GM12878 (cell line): ENCODE measurements around the gene KRT6B. TPM values are rescaled to one million over a fixed set of nuclear protein-coding genes. Genes with fewer than 3 reads are reported as not detected.

Source experiments
- ATAC-seq: fragments of 200-7000 bp; cut with Tn5 transposase; 3 replicates; pipeline ENCODE4 v1.9.1; 2020; ENCODE audit warnings: mild to moderate bottlenecking, moderate library complexity
- BruUV-seq: library from RNA; stranded (reverse); fragments of 400-500 nt; replicated peaks from 2 replicates; lab custom pipeline; 2021; lab: Mats Ljungman, UMichigan
- CTCF ChIA-PET: fragments of 300-600 bp; sonication (Branson Sonifier 250); formaldehyde crosslinking; extraction: SDS; loops from one replicate; lab custom pipeline; 2021; ENCODE audit warnings: inconsistent platforms; lab: Yijun Ruan, JAX
- POLR2A ChIA-PET: fragments of 350-600 bp; formaldehyde crosslinking; extraction: SDS; loops from one replicate; lab custom pipeline; 2021; ENCODE audit warnings: inconsistent platforms; lab: Charles Lee
- RAD21 ChIA-PET: fragments of 300-600 bp; sonication (Branson Sonifier 250); formaldehyde crosslinking; loops from one replicate; lab custom pipeline; 2023; ENCODE audit warnings: antibody characterized with exemption; ENCODE audit not compliant: unreplicated experiment; lab: Charles Lee
- SMC1A ChIA-PET: fragments of 300-600 bp; sonication (Branson Sonifier 250); formaldehyde crosslinking; loops from one replicate; lab custom pipeline; 2023; ENCODE audit not compliant: unreplicated experiment, uncharacterized antibody; lab: Charles Lee
- DNase-seq: peaks from one replicate; pipeline ENCODE4 v3.0.0-alpha.2; 2011; ENCODE audit warnings: low read depth, low spot score
- FAIRE-seq: peaks from 3 replicates; lab custom pipeline; 2011; peaks lifted over from hg19 to GRCh38; lab: Jason Lieb, UNC
- H2AFZ ChIP-seq: 2 replicates; pipeline ENCODE4 v1.6.0; 2011; ENCODE audit warnings: low read depth, low read length, control low read depth; ENCODE audit not compliant: control insufficient read depth
- H3K27ac ChIP-seq: 2 replicates; pipeline ENCODE4 v1.5.1; 2011; ENCODE audit warnings: control low read depth; ENCODE audit not compliant: control insufficient read depth, insufficient read depth
- H3K27me3 ChIP-seq, 2 experiments: replicated peaks in 1 of 2; 2 replicates each; pipeline versions ENCODE4 v1.6.0 to v1.6.1; 2011; ENCODE audit warnings: low read length in 1 of 2; ENCODE audit not compliant: control insufficient read depth in 2 of 2, insufficient read depth in 2 of 2
- H3K36me3 ChIP-seq, 2 experiments: 2 replicates each; pipeline ENCODE4 v1.5.1; 2011; ENCODE audit warnings: low read length in 1 of 2; ENCODE audit not compliant: control insufficient read depth in 2 of 2, insufficient read depth in 2 of 2
- H3K4me1 ChIP-seq: 2 replicates; pipeline ENCODE4 v1.6.1; 2011; ENCODE audit warnings: mild to moderate bottlenecking, low read length, moderate library complexity, mixed read lengths; ENCODE audit not compliant: control insufficient read depth, insufficient read depth
- H3K4me2 ChIP-seq: 2 replicates; pipeline ENCODE4 v1.6.0; 2011; ENCODE audit warnings: control low read depth; ENCODE audit not compliant: control insufficient read depth, insufficient read depth
- H3K4me3 ChIP-seq: fragments of 200-600 bp; sonication (generic); 2 replicates; pipeline ENCODE4 v1.5.1; 2016
- H3K79me2 ChIP-seq: 2 replicates; pipeline ENCODE4 v1.6.0; 2011; ENCODE audit warnings: low read length; ENCODE audit not compliant: control insufficient read depth, insufficient read depth
- H3K9ac ChIP-seq: 2 replicates; pipeline ENCODE4 v1.8.0; 2011; ENCODE audit warnings: low read length, control low read depth, mixed read lengths; ENCODE audit not compliant: control insufficient read depth, insufficient read depth
- H3K9me3 ChIP-seq: replicated peaks from 3 replicates; pipeline ENCODE4 v1.5.1; 2011; ENCODE audit warnings: mild to moderate bottlenecking, low read length; ENCODE audit not compliant: control insufficient read depth, insufficient read depth
- H4K20me1 ChIP-seq: 2 replicates; pipeline ENCODE4 v1.6.0; 2011; ENCODE audit not compliant: control insufficient read depth, insufficient read depth
- CBX3 ChIP-seq: fragments of 200-600 bp; sonication (generic); IDR thresholded peaks from 2 replicates; pipeline ENCODE4 v1.6.1; 2016; ENCODE audit warnings: low read depth, borderline replicate concordance
- CEBPB ChIP-seq, 2 experiments: fragments of 150-350 bp in 1 of 2; IDR thresholded peaks; 2 replicates each; pipeline ENCODE4 v1.6.1; 2012 to 2014; ENCODE audit warnings: low read depth in 2 of 2, low read length in 2 of 2, borderline replicate concordance in 1 of 2, inconsistent platforms in 1 of 2
- CHD2 ChIP-seq: IDR thresholded peaks from 2 replicates; pipeline ENCODE4 v1.6.1; 2011; ENCODE audit warnings: low read depth, low read length, improper control_type of control experiment, borderline replicate concordance
- E2F4 ChIP-seq: IDR thresholded peaks from 2 replicates; pipeline ENCODE4 v1.6.1; 2012; ENCODE audit warnings: low read depth, low read length, improper control_type of control experiment
- IRF4 ChIP-seq: IDR thresholded peaks from 2 replicates; pipeline ENCODE4 v1.6.1; 2011; ENCODE audit warnings: low read depth, low read length
- SMAD5 ChIP-seq: IDR thresholded peaks from 2 replicates; pipeline ENCODE4 v1.6.1; 2016; ENCODE audit warnings: antibody characterized with exemption, low read depth
- TBL1XR1 ChIP-seq: IDR thresholded peaks from 2 replicates; pipeline ENCODE4 v1.6.1; 2012; ENCODE audit warnings: low read depth, low read length, improper control_type of control experiment
- ZSCAN29 ChIP-seq: fragments of 450-650 bp; IDR thresholded peaks from 2 replicates; pipeline ENCODE4 v1.6.1; 2017; ENCODE audit warnings: mild to moderate bottlenecking, moderate library complexity
- WGBS: methylation state at CpG from one replicate; pipeline ENCODE4 v1.1.6; 2016; ENCODE audit warnings: low lambda C conversion rate; ENCODE audit not compliant: insufficient replicate concordance, insufficient coverage; ENCODE audit errors: missing lambda C conversion rate; 5-methylcytosine and 5-hydroxymethylcytosine counted together
- in situ Hi-C: fragments of 300-500 bp; cut with MboI; formaldehyde crosslinking; loops from 9 replicates; pipeline ENCODE4 v1.14.3; 2018; ENCODE audit warnings: mixed read lengths
- intact Hi-C: fragments of 100-400 bp; cut with micrococcal nuclease; formaldehyde crosslinking; loops from one replicate; pipeline ENCODE4 v1.14.2; 2022; ENCODE audit not compliant: unreplicated experiment
- polyA plus RNA-seq, 11 experiments: library from polyadenylated mRNA; depleted of rRNA in 4 of 11; unstranded in 6 of 11; stranded (reverse) in 5 of 11; fragments of >200 nt; fragmentation: Nextera tagmentation in 4 of 11; fragmentation: Illumina TruSeq in 1 of 11; extraction: Ambion mirVana in 4 of 11; extraction: Trizol in 1 of 11; gene quantifications; 1 replicate in 1 of 11; 2 replicates in 10 of 11; pipeline versions ENCODE4 v1.2.1 to v1.2.3, GENCODE V29; 2011 to 2016; ENCODE audit warnings: inconsistent platforms in 2 of 11, missing spikeins in 2 of 11, low read depth in 1 of 11
- total RNA-seq, 4 experiments: library from RNA; depleted of rRNA in 3 of 4; stranded (reverse); fragments of >200 nt in 3 of 4; fragmentation: Illumina TruSeq in 1 of 4; extraction: Trizol in 1 of 4; gene quantifications; 2 replicates each; pipeline versions ENCODE4 v1.2.1 to v1.2.3, GENCODE V29; 2013 to 2021
- TF ChIP-seq, protein P1 (sequence below): IDR thresholded peaks from 2 replicates; pipeline ENCODE4 v1.6.1; 2012; ENCODE audit warnings: improper control_type of control experiment, low read depth, low read length; ENCODE audit not compliant: insufficient replicate concordance
- TF ChIP-seq, protein P2 (sequence below), 3 experiments: IDR thresholded peaks in 2 of 3; conservative IDR thresholded peaks in 1 of 3; 2 replicates each; pipeline ENCODE4 v1.5.1; 2011; ENCODE audit warnings: low read depth in 3 of 3, low read length in 3 of 3, mild to moderate bottlenecking in 3 of 3, control low read depth in 2 of 3, moderate library complexity in 2 of 3, inconsistent platforms in 1 of 3, mixed read lengths in 1 of 3; ENCODE audit not compliant: control insufficient read depth in 2 of 3, insufficient read depth in 1 of 3; ENCODE audit errors: extremely low read depth in 1 of 3
- TF ChIP-seq, protein P3 (sequence below): fragments of 450-650 bp; IDR thresholded peaks from 2 replicates; pipeline ENCODE4 v1.6.1; 2017; ENCODE audit warnings: mild to moderate bottlenecking, moderate library complexity

The KRT6B gene
- total and polyA plus RNA-seq, 10 of the 15 experiments (the other 5 are each of a cell fraction or from before 2014, with no cell fraction given), result 0.07 TPM; not detected in 9

- no peak overlapping the region for H3K27ac ChIP-seq
- DNase-seq (no peak), ATAC-seq (no peak), FAIRE-seq (no peak)
- H2AFZ ChIP-seq, result no peak overlapping the region
- no TSS peak for BruUV-seq
- ChIA-PET SMC1A (no interaction called here), POLR2A (no interaction called here), RAD21 (no interaction called here), CTCF (no interaction called here)
- no peaks in the 10 kb centered on the region for H3K79me2 ChIP-seq
- in situ Hi-C loops, result no loop called here
- H3K36me3 ChIP-seq, result no peaks in the 10 kb centered on the region
- intact Hi-C loops, result no loop called here
- no peaks in the 10 kb centered on the region for H4K20me1 ChIP-seq
- no peaks in the 10 kb centered on the region for H3K4me1 ChIP-seq
- WGBS, result 4% methylated on average over 2 of the region's 2 CpGs
- no peaks in the 10 kb centered on the region for H3K9me3 ChIP-seq
- peaks cover 2 to 4% of the 10 kb centered on the region in 2 experiments; a peak in 3 of 4 replicates for H3K27me3 ChIP-seq
- H3K4me2 ChIP-seq, result no peak overlapping the region
- no peak overlapping the region for H3K9ac ChIP-seq
- H3K4me3 ChIP-seq, result no peak overlapping the region
- TF ChIP-seq ZSCAN29, result no peak
- TF ChIP-seq, protein P1, sequence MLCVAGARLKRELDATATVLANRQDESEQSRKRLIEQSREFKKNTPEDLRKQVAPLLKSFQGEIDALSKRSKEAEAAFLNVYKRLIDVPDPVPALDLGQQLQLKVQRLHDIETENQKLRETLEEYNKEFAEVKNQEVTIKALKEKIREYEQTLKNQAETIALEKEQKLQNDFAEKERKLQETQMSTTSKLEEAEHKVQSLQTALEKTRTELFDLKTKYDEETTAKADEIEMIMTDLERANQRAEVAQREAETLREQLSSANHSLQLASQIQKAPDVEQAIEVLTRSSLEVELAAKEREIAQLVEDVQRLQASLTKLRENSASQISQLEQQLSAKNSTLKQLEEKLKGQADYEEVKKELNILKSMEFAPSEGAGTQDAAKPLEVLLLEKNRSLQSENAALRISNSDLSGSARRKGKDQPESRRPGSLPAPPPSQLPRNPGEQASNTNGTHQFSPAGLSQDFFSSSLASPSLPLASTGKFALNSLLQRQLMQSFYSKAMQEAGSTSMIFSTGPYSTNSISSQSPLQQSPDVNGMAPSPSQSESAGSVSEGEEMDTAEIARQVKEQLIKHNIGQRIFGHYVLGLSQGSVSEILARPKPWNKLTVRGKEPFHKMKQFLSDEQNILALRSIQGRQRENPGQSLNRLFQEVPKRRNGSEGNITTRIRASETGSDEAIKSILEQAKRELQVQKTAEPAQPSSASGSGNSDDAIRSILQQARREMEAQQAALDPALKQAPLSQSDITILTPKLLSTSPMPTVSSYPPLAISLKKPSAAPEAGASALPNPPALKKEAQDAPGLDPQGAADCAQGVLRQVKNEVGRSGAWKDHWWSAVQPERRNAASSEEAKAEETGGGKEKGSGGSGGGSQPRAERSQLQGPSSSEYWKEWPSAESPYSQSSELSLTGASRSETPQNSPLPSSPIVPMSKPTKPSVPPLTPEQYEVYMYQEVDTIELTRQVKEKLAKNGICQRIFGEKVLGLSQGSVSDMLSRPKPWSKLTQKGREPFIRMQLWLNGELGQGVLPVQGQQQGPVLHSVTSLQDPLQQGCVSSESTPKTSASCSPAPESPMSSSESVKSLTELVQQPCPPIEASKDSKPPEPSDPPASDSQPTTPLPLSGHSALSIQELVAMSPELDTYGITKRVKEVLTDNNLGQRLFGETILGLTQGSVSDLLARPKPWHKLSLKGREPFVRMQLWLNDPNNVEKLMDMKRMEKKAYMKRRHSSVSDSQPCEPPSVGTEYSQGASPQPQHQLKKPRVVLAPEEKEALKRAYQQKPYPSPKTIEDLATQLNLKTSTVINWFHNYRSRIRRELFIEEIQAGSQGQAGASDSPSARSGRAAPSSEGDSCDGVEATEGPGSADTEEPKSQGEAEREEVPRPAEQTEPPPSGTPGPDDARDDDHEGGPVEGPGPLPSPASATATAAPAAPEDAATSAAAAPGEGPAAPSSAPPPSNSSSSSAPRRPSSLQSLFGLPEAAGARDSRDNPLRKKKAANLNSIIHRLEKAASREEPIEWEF, result no peak
- TF ChIP-seq, protein P2, sequence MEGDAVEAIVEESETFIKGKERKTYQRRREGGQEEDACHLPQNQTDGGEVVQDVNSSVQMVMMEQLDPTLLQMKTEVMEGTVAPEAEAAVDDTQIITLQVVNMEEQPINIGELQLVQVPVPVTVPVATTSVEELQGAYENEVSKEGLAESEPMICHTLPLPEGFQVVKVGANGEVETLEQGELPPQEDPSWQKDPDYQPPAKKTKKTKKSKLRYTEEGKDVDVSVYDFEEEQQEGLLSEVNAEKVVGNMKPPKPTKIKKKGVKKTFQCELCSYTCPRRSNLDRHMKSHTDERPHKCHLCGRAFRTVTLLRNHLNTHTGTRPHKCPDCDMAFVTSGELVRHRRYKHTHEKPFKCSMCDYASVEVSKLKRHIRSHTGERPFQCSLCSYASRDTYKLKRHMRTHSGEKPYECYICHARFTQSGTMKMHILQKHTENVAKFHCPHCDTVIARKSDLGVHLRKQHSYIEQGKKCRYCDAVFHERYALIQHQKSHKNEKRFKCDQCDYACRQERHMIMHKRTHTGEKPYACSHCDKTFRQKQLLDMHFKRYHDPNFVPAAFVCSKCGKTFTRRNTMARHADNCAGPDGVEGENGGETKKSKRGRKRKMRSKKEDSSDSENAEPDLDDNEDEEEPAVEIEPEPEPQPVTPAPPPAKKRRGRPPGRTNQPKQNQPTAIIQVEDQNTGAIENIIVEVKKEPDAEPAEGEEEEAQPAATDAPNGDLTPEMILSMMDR (IDR thresholded peaks at IDR 0.05 in 2 of 3, conservative IDR thresholded peaks at IDR 0.05 in 1 of 3; ENCODE audit: control insufficient read depth in 2 of 3, extremely low read depth in 1 of 3, insufficient read depth in 1 of 3, low read depth in 3 of 3, low read length in 3 of 3), result no peak
- TF ChIP-seq, protein P3, sequence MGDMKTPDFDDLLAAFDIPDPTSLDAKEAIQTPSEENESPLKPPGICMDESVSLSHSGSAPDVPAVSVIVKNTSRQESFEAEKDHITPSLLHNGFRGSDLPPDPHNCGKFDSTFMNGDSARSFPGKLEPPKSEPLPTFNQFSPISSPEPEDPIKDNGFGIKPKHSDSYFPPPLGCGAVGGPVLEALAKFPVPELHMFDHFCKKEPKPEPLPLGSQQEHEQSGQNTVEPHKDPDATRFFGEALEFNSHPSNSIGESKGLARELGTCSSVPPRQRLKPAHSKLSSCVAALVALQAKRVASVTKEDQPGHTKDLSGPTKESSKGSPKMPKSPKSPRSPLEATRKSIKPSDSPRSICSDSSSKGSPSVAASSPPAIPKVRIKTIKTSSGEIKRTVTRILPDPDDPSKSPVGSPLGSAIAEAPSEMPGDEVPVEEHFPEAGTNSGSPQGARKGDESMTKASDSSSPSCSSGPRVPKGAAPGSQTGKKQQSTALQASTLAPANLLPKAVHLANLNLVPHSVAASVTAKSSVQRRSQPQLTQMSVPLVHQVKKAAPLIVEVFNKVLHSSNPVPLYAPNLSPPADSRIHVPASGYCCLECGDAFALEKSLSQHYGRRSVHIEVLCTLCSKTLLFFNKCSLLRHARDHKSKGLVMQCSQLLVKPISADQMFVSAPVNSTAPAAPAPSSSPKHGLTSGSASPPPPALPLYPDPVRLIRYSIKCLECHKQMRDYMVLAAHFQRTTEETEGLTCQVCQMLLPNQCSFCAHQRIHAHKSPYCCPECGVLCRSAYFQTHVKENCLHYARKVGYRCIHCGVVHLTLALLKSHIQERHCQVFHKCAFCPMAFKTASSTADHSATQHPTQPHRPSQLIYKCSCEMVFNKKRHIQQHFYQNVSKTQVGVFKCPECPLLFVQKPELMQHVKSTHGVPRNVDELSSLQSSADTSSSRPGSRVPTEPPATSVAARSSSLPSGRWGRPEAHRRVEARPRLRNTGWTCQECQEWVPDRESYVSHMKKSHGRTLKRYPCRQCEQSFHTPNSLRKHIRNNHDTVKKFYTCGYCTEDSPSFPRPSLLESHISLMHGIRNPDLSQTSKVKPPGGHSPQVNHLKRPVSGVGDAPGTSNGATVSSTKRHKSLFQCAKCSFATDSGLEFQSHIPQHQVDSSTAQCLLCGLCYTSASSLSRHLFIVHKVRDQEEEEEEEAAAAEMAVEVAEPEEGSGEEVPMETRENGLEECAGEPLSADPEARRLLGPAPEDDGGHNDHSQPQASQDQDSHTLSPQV, result no peak
- no peak for TF ChIP-seq CBX3
- TF ChIP-seq CHD2, result no peak
- TF ChIP-seq CEBPB (IDR thresholded peaks at IDR 0.05; ENCODE audit: borderline replicate concordance in 1 of 2, low read depth in 2 of 2, low read length in 2 of 2), result no peak
- no peak for TF ChIP-seq TBL1XR1
- no peak for TF ChIP-seq E2F4
- no peak for TF ChIP-seq IRF4
- TF ChIP-seq SMAD5, result no peak
Observed at GRCh38 chr12:52426034-52426433, 25.9 kb downstream of the KRT6B start.
